ENCODE data around the gene APMAP.
"Not testable (repeated sequence)": the region's sequence is repeated elsewhere in the genome, so short reads cannot be mapped to it uniquely, and the experiment has no call there.

Gene APMAP

GRCh38 chr20:25006431-25007167 lies 14.0 kb upstream of the APMAP start:
- no peak for DNase-seq (ENCODE audit: low read depth)

GRCh38 chr20:25005661-25006060 lies 13.1 kb upstream of the APMAP start:
- no peak for DNase-seq (ENCODE audit: low read depth)

- DNase-seq (ENCODE audit: low read depth) = no peak
Measured at GRCh38 chr20:25005220-25005619, 12.7 kb upstream of the APMAP start.

- no peak for DNase-seq (ENCODE audit: low read depth)
Measured at GRCh38 chr20:25003002-25003401, 10.5 kb upstream of the APMAP start.

- not testable (repeated sequence) for DNase-seq (ENCODE audit: low read depth)
Measured at GRCh38 chr20:25001323-25001722, 8.8 kb upstream of the APMAP start.

- DNase-seq (ENCODE audit: low read depth) = peak; percentile 77
Measured at GRCh38 chr20:25000268-25000801, 7.8 kb upstream of the APMAP start.

GRCh38 chr20:24999568-24999967 lies 7.0 kb upstream of the APMAP start:
- no peak for DNase-seq (ENCODE audit: low read depth)

GRCh38 chr20:24998631-24999445 lies 6.3 kb upstream of the APMAP start:
- no peak for DNase-seq (ENCODE audit: low read depth)

- no peak for DNase-seq (ENCODE audit: low read depth)
Measured at GRCh38 chr20:24998121-24998520, 5.6 kb upstream of the APMAP start.

- DNase-seq (ENCODE audit: low read depth) = no peak
Measured at GRCh38 chr20:24996449-24997377, 4.2 kb upstream of the APMAP start.

GRCh38 chr20:24995741-24996448 lies 3.3 kb upstream of the APMAP start:
- DNase-seq (ENCODE audit: low read depth) = peak; percentile 15

- peak; percentile 80 for DNase-seq (ENCODE audit: low read depth)
Measured at GRCh38 chr20:24994470-24995368, 2.2 kb upstream of the APMAP start.

- DNase-seq (ENCODE audit: low read depth) = no peak
Measured at GRCh38 chr20:24994186-24994465, 1.6 kb upstream of the APMAP start.

GRCh38 chr20:24993337-24994185 lies 1.0 kb upstream of the APMAP start:
- peak; percentile 72 for DNase-seq (ENCODE audit: low read depth)

GRCh38 chr20:24991897-24992486 lies 559 bp downstream of the APMAP start:
- DNase-seq (ENCODE audit: low read depth) = peak; percentile 49

- DNase-seq (ENCODE audit: low read depth) = peak; percentile 13
Measured at GRCh38 chr20:24990810-24991252, 1.7 kb downstream of the APMAP start.

- no peak for DNase-seq (ENCODE audit: low read depth)
Measured at GRCh38 chr20:24989162-24989561, 3.4 kb downstream of the APMAP start.

GRCh38 chr20:24987873-24988835 lies 4.4 kb downstream of the APMAP start:
- DNase-seq (ENCODE audit: low read depth) = no peak
